HG03139 (cell line): Measurements from ENCODE around the gene PRSS38.

ENCODE experiments used
- ATAC-seq: cut with Tn5 transposase; IDR thresholded peaks from one replicate; pipeline ENCODE4 v1.9.1; 2021; ENCODE audit not compliant: unreplicated experiment

The PRSS38 gene

GRCh38 chr1:227883641-227884301 lies 68.3 kb downstream of the PRSS38 start:
- no peak for ATAC-seq

GRCh38 chr1:227884370-227885134 lies 69.1 kb downstream of the PRSS38 start:
- no peak for ATAC-seq

GRCh38 chr1:227885135-227885647 lies 69.7 kb downstream of the PRSS38 start:
- ATAC-seq, result no peak

- ATAC-seq, result no peak
Measured at GRCh38 chr1:227885648-227886502, 70.4 kb downstream of the PRSS38 start.

GRCh38 chr1:227886503-227886961 lies 71.1 kb downstream of the PRSS38 start:
- ATAC-seq, result no peak

GRCh38 chr1:227886993-227887696 lies 71.7 kb downstream of the PRSS38 start:
- ATAC-seq, result no peak

- ATAC-seq, result no peak
Measured at GRCh38 chr1:227887697-227888403, 72.4 kb downstream of the PRSS38 start.

GRCh38 chr1:227888404-227889046 lies 73.0 kb downstream of the PRSS38 start:
- no peak for ATAC-seq

- no peak for ATAC-seq
Measured at GRCh38 chr1:227889047-227889862, 73.8 kb downstream of the PRSS38 start.

- no peak for ATAC-seq
Measured at GRCh38 chr1:227889863-227890405, 74.5 kb downstream of the PRSS38 start.

GRCh38 chr1:227890451-227891222 lies 75.2 kb downstream of the PRSS38 start:
- ATAC-seq, result no peak

- ATAC-seq, result no peak
Measured at GRCh38 chr1:227891223-227891954, 75.9 kb downstream of the PRSS38 start.

GRCh38 chr1:227891955-227892488 lies 76.5 kb downstream of the PRSS38 start:
- ATAC-seq, result no peak

- no peak for ATAC-seq
Measured at GRCh38 chr1:227892489-227893299, 77.2 kb downstream of the PRSS38 start.

GRCh38 chr1:227893300-227893948 lies 77.9 kb downstream of the PRSS38 start:
- no peak for ATAC-seq
